ENCODE measurements around the gene TRIM38.

The TRIM38 gene

DNA sequence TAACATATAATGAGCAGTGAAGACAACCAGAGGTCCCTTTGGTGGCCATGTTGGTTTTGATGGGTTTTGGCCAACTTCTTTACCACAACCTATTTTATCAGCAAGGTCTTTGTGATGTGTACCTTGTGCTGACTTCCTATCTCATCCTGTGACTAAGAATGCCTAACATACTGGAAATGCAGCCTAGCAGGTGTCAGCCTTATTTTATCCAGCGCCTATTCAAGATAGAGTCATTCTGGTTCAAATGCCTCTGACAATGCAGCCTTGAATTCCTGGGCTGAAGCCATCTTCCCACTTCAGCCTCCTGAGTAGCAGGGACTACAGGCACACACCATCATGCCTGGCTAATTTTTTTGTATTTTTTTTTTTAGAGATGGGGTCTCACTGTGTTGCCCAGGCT lies 7.8 kb upstream of the TRIM38 start:
- ATAC-seq (ENCODE audit: low read depth) (no peak), DNase-seq (ENCODE audit: low spot score) (no peak)
- Histone ChIP-seq H3K27ac (ENCODE audit: poor library complexity, severe bottlenecking) (no peak overlapping the region), H3K4me1 (ENCODE audit: insufficient read depth, poor library complexity, severe bottlenecking) (peaks cover 5% of the 10 kb centered on the region), H3K4me3 (ENCODE audit: severe bottlenecking) (no peak overlapping the region), H3K9me3 (ENCODE audit: severe bottlenecking) (peaks cover 3% of the 10 kb centered on the region), H3K36me3 (ENCODE audit: low read depth) (no peaks in the 10 kb centered on the region), H3K27me3 (ENCODE audit: insufficient read depth, poor library complexity, severe bottlenecking) (no peaks in the 10 kb centered on the region)
- TF ChIP-seq, protein P1, sequence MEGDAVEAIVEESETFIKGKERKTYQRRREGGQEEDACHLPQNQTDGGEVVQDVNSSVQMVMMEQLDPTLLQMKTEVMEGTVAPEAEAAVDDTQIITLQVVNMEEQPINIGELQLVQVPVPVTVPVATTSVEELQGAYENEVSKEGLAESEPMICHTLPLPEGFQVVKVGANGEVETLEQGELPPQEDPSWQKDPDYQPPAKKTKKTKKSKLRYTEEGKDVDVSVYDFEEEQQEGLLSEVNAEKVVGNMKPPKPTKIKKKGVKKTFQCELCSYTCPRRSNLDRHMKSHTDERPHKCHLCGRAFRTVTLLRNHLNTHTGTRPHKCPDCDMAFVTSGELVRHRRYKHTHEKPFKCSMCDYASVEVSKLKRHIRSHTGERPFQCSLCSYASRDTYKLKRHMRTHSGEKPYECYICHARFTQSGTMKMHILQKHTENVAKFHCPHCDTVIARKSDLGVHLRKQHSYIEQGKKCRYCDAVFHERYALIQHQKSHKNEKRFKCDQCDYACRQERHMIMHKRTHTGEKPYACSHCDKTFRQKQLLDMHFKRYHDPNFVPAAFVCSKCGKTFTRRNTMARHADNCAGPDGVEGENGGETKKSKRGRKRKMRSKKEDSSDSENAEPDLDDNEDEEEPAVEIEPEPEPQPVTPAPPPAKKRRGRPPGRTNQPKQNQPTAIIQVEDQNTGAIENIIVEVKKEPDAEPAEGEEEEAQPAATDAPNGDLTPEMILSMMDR (IDR thresholded peaks at IDR 0.05; ENCODE audit: poor library complexity, severe bottlenecking), result no peak

DNA sequence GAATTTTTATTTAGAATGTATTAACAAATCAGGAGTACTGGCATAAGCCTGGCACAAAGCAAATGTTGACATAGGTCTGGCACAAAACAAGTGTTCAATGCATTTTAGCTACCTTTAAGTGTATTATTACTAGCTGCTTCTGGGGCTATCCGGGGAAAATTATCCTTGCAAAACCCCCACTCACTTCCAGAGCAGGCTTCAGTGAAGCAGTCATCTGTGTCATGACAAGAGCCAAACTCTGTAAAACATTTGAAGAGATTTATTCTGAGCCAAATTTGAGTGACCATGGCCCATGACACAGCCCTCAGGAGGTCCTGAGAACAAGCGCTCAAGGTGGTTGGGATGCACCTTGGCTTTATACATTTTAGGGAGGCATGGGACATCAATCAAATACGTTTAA lies 6.4 kb upstream of the TRIM38 start:
- H3K36me3 ChIP-seq (ENCODE audit: low read depth), result no peaks in the 10 kb centered on the region
- peaks cover 5% of the 10 kb centered on the region for H3K4me1 ChIP-seq (ENCODE audit: insufficient read depth, poor library complexity, severe bottlenecking)
- H3K27ac ChIP-seq (ENCODE audit: poor library complexity, severe bottlenecking), result no peak overlapping the region
- peaks cover 3% of the 10 kb centered on the region for H3K9me3 ChIP-seq (ENCODE audit: severe bottlenecking)
- DNase-seq (ENCODE audit: low spot score) (no peak), ATAC-seq (ENCODE audit: low read depth) (no peak)
- no peaks in the 10 kb centered on the region for H3K27me3 ChIP-seq (ENCODE audit: insufficient read depth, poor library complexity, severe bottlenecking)
- TF ChIP-seq, protein P1 (IDR thresholded peaks at IDR 0.05; ENCODE audit: poor library complexity, severe bottlenecking), result no peak
- no peak overlapping the region for H3K4me3 ChIP-seq (ENCODE audit: severe bottlenecking)

DNA sequence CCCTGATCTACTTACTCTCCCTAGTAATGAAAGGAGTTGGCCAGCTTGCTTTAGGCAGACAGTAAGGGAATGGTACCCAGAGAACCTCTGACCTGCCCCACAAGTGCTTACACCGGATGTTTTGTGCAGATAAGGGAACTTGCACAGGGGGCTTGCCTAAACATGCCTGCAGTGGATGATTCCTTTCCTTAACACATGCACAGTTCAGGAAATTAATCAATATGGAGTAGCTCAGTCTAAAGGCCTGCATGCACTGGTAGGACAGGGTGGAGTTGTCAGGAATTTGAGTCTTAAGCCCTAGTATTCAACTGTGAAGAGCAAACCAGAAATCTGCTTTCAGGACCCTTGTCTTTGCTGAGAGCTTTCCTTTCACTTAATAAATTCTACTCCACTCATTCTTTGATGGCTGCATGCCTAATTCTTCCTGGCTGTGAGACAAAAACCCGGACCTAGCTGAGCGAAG lies 3.9 kb upstream of the TRIM38 start:
- Histone ChIP-seq H3K9me3 (ENCODE audit: severe bottlenecking) (peaks cover 3% of the 10 kb centered on the region), H3K4me3 (ENCODE audit: severe bottlenecking) (no peak overlapping the region), H3K4me1 (ENCODE audit: insufficient read depth, poor library complexity, severe bottlenecking) (peaks cover 7% of the 10 kb centered on the region), H3K27ac (ENCODE audit: poor library complexity, severe bottlenecking) (peak overlapping the region; percentile 23), H3K36me3 (ENCODE audit: low read depth) (peaks cover under 1% of the 10 kb centered on the region; the same call in 1 of the 2 replicates), H3K27me3 (ENCODE audit: insufficient read depth, poor library complexity, severe bottlenecking) (no peaks in the 10 kb centered on the region)
- DNase-seq (ENCODE audit: low spot score) (no peak), ATAC-seq (ENCODE audit: low read depth) (no peak; the same call in 2 of the 3 replicates)
- TF ChIP-seq, protein P1 (IDR thresholded peaks at IDR 0.05; ENCODE audit: poor library complexity, severe bottlenecking), result no peak

DNA sequence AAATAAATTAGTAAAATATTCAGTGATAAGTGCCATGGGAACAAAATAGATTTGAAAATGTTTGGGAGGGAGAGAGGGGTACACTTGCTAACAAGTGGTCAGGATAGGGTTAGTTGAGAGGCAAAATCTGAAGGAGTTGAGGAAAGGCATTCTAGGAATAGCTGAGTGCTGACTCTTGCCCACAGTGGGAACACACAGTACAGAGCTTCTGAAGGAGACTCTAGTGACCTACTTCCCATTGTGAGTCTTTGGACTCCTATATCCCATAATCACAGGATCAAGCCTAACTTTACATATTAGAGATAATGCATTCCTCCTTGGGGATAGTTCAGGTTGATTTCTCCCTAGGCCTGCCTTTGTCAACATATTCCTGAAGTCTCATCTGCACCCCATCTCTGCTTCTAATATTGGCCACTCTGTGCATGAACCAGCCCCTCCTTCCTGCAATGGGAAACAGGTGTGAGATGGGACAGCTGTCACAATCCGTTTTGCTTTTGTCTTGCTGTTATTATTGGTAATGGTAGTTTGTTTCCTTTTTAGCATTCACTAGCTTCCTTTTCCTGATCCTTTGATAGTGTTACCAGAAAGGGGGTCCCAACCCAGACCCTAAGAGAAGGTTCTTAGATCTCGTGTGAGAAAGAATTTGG lies 2.6 kb upstream of the TRIM38 start:
- H3K27ac ChIP-seq (ENCODE audit: poor library complexity, severe bottlenecking), result no peak overlapping the region
- DNase-seq (ENCODE audit: low spot score) (no peak), ATAC-seq (ENCODE audit: low read depth) (no peak)
- H3K27me3 ChIP-seq (ENCODE audit: insufficient read depth, poor library complexity, severe bottlenecking), result no peaks in the 10 kb centered on the region
- peaks cover 3% of the 10 kb centered on the region for H3K9me3 ChIP-seq (ENCODE audit: severe bottlenecking)
- peaks cover 13% of the 10 kb centered on the region for H3K4me1 ChIP-seq (ENCODE audit: insufficient read depth, poor library complexity, severe bottlenecking)
- H3K36me3 ChIP-seq (ENCODE audit: low read depth), result peaks cover 11% of the 10 kb centered on the region
- H3K4me3 ChIP-seq (ENCODE audit: severe bottlenecking), result no peak overlapping the region
- TF ChIP-seq, protein P1 (IDR thresholded peaks at IDR 0.05; ENCODE audit: poor library complexity, severe bottlenecking), result no peak

DNA sequence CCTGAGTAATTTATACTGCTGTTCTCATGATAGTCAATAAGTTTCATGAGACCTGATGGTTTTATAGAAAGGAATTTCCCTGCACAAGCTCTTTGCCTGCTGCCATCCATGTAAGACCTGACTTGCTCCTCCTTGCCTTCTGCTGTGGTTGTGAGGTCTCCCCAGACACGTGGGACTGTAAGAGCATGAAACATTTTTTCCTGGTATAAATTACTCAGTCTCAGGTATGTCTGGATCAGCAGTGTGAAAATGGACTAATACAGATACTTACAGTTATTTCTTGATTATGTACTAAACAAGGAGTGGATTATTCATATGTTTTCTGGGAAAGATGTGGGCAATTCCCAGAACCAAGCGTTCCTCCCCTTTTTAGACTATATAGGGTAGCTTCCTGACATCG lies 1.9 kb upstream of the TRIM38 start:
- H3K27me3 ChIP-seq (ENCODE audit: insufficient read depth, poor library complexity, severe bottlenecking), result no peaks in the 10 kb centered on the region
- peaks cover 15% of the 10 kb centered on the region for H3K36me3 ChIP-seq (ENCODE audit: low read depth)
- no peak overlapping the region for H3K4me3 ChIP-seq (ENCODE audit: severe bottlenecking)
- DNase-seq (ENCODE audit: low spot score) (no peak), ATAC-seq (ENCODE audit: low read depth) (no peak)
- peaks cover 13% of the 10 kb centered on the region for H3K4me1 ChIP-seq (ENCODE audit: insufficient read depth, poor library complexity, severe bottlenecking)
- peaks cover 3% of the 10 kb centered on the region for H3K9me3 ChIP-seq (ENCODE audit: severe bottlenecking)
- no peak overlapping the region for H3K27ac ChIP-seq (ENCODE audit: poor library complexity, severe bottlenecking)
- TF ChIP-seq, protein P1 (IDR thresholded peaks at IDR 0.05; ENCODE audit: poor library complexity, severe bottlenecking), result no peak

Data from RWPE2 (cell line).